H1 (cell line): ENCODE data around the gene GYPC. TPM values are rescaled to one million over a fixed set of nuclear protein-coding genes. Genes with fewer than 3 reads are reported as not detected.

Experiments used
- CTCF ChIA-PET: fragments of 300-600 bp; sonication (Branson Sonifier 250); formaldehyde crosslinking; loops from one replicate; lab custom pipeline; 2021; ENCODE audit not compliant: partially characterized antibody; lab: Charles Lee
- POLR2A ChIA-PET: fragments of 300-600 bp; sonication (Branson Sonifier 250); formaldehyde crosslinking; loops from one replicate; lab custom pipeline; 2021; ENCODE audit warnings: inconsistent platforms; ENCODE audit not compliant: partially characterized antibody; lab: Charles Lee
- DNase-seq, 2 experiments: peaks; one replicate each; pipeline versions ENCODE4 v3.0.0 to v3.0.0-alpha.2; 2010 to 2022; ENCODE audit warnings: low spot score in 2 of 2, low read depth in 1 of 2, mixed read lengths in 1 of 2
- FAIRE-seq: peaks from 2 replicates; lab custom pipeline; 2011; peaks lifted over from hg19 to GRCh38; lab: Jason Lieb, UNC
- H2AFZ ChIP-seq: 2 replicates; pipeline ENCODE4 v1.8.1; 2012; ENCODE audit warnings: low read length, inconsistent platforms
- H2AK5ac ChIP-seq: 2 replicates; pipeline ENCODE4 v1.6.1; 2013; ENCODE audit warnings: low read depth, low read length
- H2BK120ac ChIP-seq: replicated peaks from 2 replicates; pipeline ENCODE3; 2013; ENCODE audit warnings: low read depth, low read length, inconsistent platforms
- H2BK12ac ChIP-seq: 2 replicates; pipeline ENCODE4 v1.6.1; 2013; ENCODE audit warnings: low read depth, low read length
- H2BK15ac ChIP-seq: 2 replicates; pipeline ENCODE4 v1.6.1; 2013; ENCODE audit warnings: low read length
- H2BK20ac ChIP-seq: 2 replicates; pipeline ENCODE4 v1.6.1; 2013; ENCODE audit warnings: low read length
- H2BK5ac ChIP-seq: 2 replicates; pipeline ENCODE4 v1.6.1; 2013; ENCODE audit warnings: low read depth, low read length
- H3K14ac ChIP-seq: 2 replicates; pipeline ENCODE4 v1.6.1; 2013; ENCODE audit warnings: inconsistent platforms; ENCODE audit not compliant: insufficient read length
- H3K18ac ChIP-seq: 2 replicates; pipeline ENCODE4 v1.6.1; 2013; ENCODE audit warnings: low read length; ENCODE audit errors: extremely low read depth
- H3K23ac ChIP-seq: 2 replicates; pipeline ENCODE4 v1.6.1; 2013; ENCODE audit warnings: inconsistent platforms; ENCODE audit not compliant: insufficient read length
- H3K23me2 ChIP-seq: 2 replicates; pipeline ENCODE4 v1.6.1; 2013; ENCODE audit warnings: low read depth, low read length
- H3K27ac ChIP-seq: 2 replicates; pipeline ENCODE4 v1.6.1; 2011; ENCODE audit warnings: low read depth, low read length, inconsistent platforms
- H3K27me3 ChIP-seq, 4 experiments: replicated peaks in 1 of 4; 1 replicate in 1 of 4; 2 replicates in 3 of 4; pipeline versions ENCODE4 v1.6.1 to v1.8.1; 2011 to 2013; ENCODE audit warnings: low read length in 3 of 4, mild to moderate bottlenecking in 3 of 4, inconsistent platforms in 2 of 4, mixed read lengths in 2 of 4, moderate library complexity in 1 of 4; ENCODE audit not compliant: control insufficient read depth in 3 of 4, insufficient read depth in 3 of 4; ENCODE audit errors: extremely low read depth in 1 of 4
- H3K36me3 ChIP-seq, 4 experiments: 2 replicates each; pipeline versions ENCODE4 v1.6.1 to v1.8.1; 2011 to 2013; ENCODE audit warnings: mild to moderate bottlenecking in 4 of 4, low read length in 3 of 4, moderate library complexity in 2 of 4, control low read depth in 1 of 4, inconsistent platforms in 1 of 4; ENCODE audit not compliant: insufficient read depth in 4 of 4, control insufficient read depth in 2 of 4
- H3K4ac ChIP-seq: replicated peaks from 2 replicates; pipeline ENCODE3; 2013; ENCODE audit warnings: low read length, low read depth, mixed read lengths, inconsistent platforms; ENCODE audit not compliant: insufficient read length
- H3K4me1 ChIP-seq, 4 experiments: replicated peaks in 1 of 4; 1 replicate in 1 of 4; 2 replicates in 3 of 4; pipeline versions ENCODE4 v1.6.1 to v1.8.1; 2011 to 2013; ENCODE audit warnings: low read length in 3 of 4, inconsistent platforms in 2 of 4, mixed read lengths in 1 of 4; ENCODE audit not compliant: insufficient read depth in 4 of 4, control insufficient read depth in 3 of 4
- H3K4me2 ChIP-seq, 2 experiments: 2 replicates each; pipeline versions ENCODE4 v1.6.1 to v1.8.1; 2011 to 2013; ENCODE audit warnings: low read depth in 2 of 2, low read length in 2 of 2, control low read depth in 1 of 2, inconsistent platforms in 1 of 2, mild to moderate bottlenecking in 1 of 2; ENCODE audit not compliant: insufficient read depth in 1 of 2
- H3K4me3 ChIP-seq, 4 experiments: fragments of 200-600, 300-600 bp in 1 of 4; sonication (generic), shearing (Covaris generic), sonication (Bioruptor Twin) in 1 of 4; 2 replicates each; pipeline versions ENCODE4 v1.5.1 to v1.8.1; 2011 to 2016; ENCODE audit warnings: low read length in 4 of 4, low read depth in 3 of 4, control low read depth in 2 of 4, inconsistent platforms in 2 of 4, mild to moderate bottlenecking in 2 of 4, mixed read lengths in 1 of 4, moderate library complexity in 1 of 4; ENCODE audit not compliant: insufficient read depth in 2 of 4; ENCODE audit errors: extremely low read depth in 1 of 4
- H3K56ac ChIP-seq: replicated peaks from 2 replicates; pipeline ENCODE3; 2013; ENCODE audit warnings: low read depth, mild to moderate bottlenecking, mixed read lengths, low read length, inconsistent platforms; ENCODE audit not compliant: insufficient read length
- H3K79me1 ChIP-seq: 2 replicates; pipeline ENCODE4 v1.6.1; 2013; ENCODE audit warnings: low read depth, low read length, control low read depth
- H3K79me2 ChIP-seq, 2 experiments: 2 replicates each; pipeline versions ENCODE4 v1.6.1 to v1.8.1; 2012 to 2013; ENCODE audit warnings: low read length in 2 of 2, mild to moderate bottlenecking in 2 of 2, inconsistent platforms in 1 of 2; ENCODE audit not compliant: insufficient read depth in 2 of 2, control insufficient read depth in 1 of 2
- H3K9ac ChIP-seq, 4 experiments: replicated peaks in 1 of 4; 1 replicate in 1 of 4; 2 replicates in 3 of 4; pipeline versions ENCODE4 v1.6.1 to v1.8.1; 2011 to 2013; ENCODE audit warnings: low read depth in 3 of 4, low read length in 3 of 4, control low read depth in 2 of 4, mild to moderate bottlenecking in 2 of 4, moderate library complexity in 2 of 4, inconsistent platforms in 1 of 4; ENCODE audit errors: extremely low read depth in 1 of 4
- H3K9me3 ChIP-seq, 2 experiments: 2 replicates each; pipeline versions ENCODE4 v1.6.1 to v1.8.1; 2012 to 2013; ENCODE audit warnings: mild to moderate bottlenecking in 2 of 2, moderate library complexity in 2 of 2, control low read depth in 1 of 2, inconsistent platforms in 1 of 2, low read depth in 1 of 2, low read length in 1 of 2, mixed read lengths in 1 of 2; ENCODE audit not compliant: insufficient read depth in 2 of 2
- H4K20me1 ChIP-seq, 2 experiments: replicated peaks in 1 of 2; 2 replicates each; pipeline versions ENCODE3 to v1.8.1; 2011 to 2013; ENCODE audit warnings: inconsistent platforms in 2 of 2, low read length in 2 of 2, mild to moderate bottlenecking in 1 of 2; ENCODE audit not compliant: insufficient read depth in 2 of 2, control insufficient read depth in 1 of 2
- H4K5ac ChIP-seq: 2 replicates; pipeline ENCODE4 v1.6.1; 2013; ENCODE audit warnings: low read length, low read depth, mixed read lengths, inconsistent platforms; ENCODE audit not compliant: insufficient read length
- H4K8ac ChIP-seq: 2 replicates; pipeline ENCODE4 v1.8.0; 2013; ENCODE audit warnings: mild to moderate bottlenecking, moderate library complexity, low read length, inconsistent platforms; ENCODE audit not compliant: insufficient read depth; ENCODE audit errors: extremely low read depth
- H4K91ac ChIP-seq: replicated peaks from 2 replicates; pipeline ENCODE3; 2013; ENCODE audit warnings: low read length, mixed read lengths, inconsistent platforms; ENCODE audit not compliant: insufficient read length
- BCL11A ChIP-seq, 2 experiments: IDR thresholded peaks; one replicate each; pipeline ENCODE4 v1.6.1; 2011; ENCODE audit warnings: low read depth in 2 of 2, low read length in 2 of 2, mild to moderate bottlenecking in 2 of 2
- WGBS, 2 experiments: shearing (Covaris generic) in 1 of 2; methylation state at CpG; one replicate each; pipeline versions ENCODE4 v1.1.6 to v1.1.7; 2013 to 2015; ENCODE audit warnings: low lambda C conversion rate in 2 of 2, mixed read lengths in 2 of 2, inconsistent platforms in 1 of 2, low coverage in 1 of 2, missing lambda C conversion rate in 1 of 2; ENCODE audit not compliant: insufficient replicate concordance in 2 of 2, insufficient coverage in 1 of 2, insufficient read length in 1 of 2; ENCODE audit errors: extremely low coverage in 1 of 2, missing lambda C conversion rate in 1 of 2; 5-methylcytosine and 5-hydroxymethylcytosine counted together
- polyA plus RNA-seq, 7 experiments: library from polyadenylated mRNA; depleted of rRNA in 3 of 7; stranded (reverse) in 5 of 7; unstranded in 2 of 7; fragments of >200 nt in 5 of 7; fragments of 200-250 nt in 2 of 7; gene quantifications; 1 replicate in 5 of 7; 2 replicates in 1 of 7; 4 replicates in 1 of 7; pipeline versions ENCODE4 v1.2.1 to v1.2.3, GENCODE V29; 2011 to 2013; ENCODE audit warnings: missing spikeins in 2 of 7, mixed read lengths in 2 of 7
- total RNA-seq: library from RNA; stranded (reverse); fragmentation: NEBNext Ultra II Directional; extraction: Animal tissue kit (Norgen Biotek cat#: 25700); gene quantifications from 2 replicates; pipeline ENCODE4 v1.2.1, GENCODE V29; 2021
- TF ChIP-seq, protein P1 (sequence below): IDR thresholded peaks from 2 replicates; pipeline ENCODE4 v1.6.1; 2011; ENCODE audit warnings: low read depth, mild to moderate bottlenecking, low read length; ENCODE audit not compliant: insufficient read depth

The GYPC gene
- total and polyA plus RNA-seq, 2 of the 8 experiments (the other 6 are each of a cell fraction or from before 2014, with no cell fraction given): 26.8 to 53.6 TPM

DNA sequence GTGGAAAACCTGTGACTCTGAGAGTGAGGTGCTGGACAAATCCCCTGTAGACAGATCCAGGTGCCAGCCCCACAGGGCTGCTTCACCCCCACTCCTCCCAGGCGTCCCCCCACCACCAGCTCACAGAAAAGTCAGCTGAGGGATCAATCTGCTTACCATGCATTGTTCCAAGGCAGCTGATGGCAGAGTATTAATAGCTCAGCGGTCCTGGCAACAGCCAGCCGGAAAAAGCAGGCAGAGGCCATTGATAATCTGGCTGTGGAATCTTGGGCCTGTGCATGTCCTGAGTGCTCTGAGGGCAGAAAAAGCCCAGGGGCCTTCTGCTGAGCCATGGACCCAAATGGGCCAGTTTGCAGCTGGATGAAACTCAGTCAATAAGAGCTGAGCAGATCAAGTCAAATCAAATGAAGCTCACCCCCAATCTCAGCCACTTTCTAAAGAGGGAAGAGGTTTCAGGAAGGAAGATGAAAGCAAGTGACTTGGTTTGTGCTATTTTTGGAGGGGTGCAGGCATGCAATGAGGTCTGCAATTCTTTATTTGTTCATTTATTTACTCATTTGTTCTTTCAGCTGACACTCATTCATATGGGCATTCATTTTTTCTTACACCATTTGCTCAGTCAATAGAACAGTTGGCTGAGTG lies 63.4 kb downstream of the GYPC start:
- Histone ChIP-seq H3K14ac (no peak overlapping the region), H3K27ac (no peak overlapping the region), H3K9ac (no peak overlapping the region), H2BK120ac (no peak overlapping the region), H3K4me2 (no peak overlapping the region), H3K9me3 (no peaks in the 10 kb centered on the region), H3K23me2 (no peaks in the 10 kb centered on the region; the same call in 1 of the 2 replicates), H2BK12ac (no peak overlapping the region), H4K91ac (no peak overlapping the region), H3K4me3 (no peak overlapping the region), H4K5ac (no peak overlapping the region), H3K18ac (no peak overlapping the region), H3K79me2 (no peaks in the 10 kb centered on the region), H2AK5ac (no peak overlapping the region), H2BK15ac (no peak overlapping the region), H4K8ac (no peak overlapping the region), H2BK5ac (no peak overlapping the region), H2AFZ (no peak overlapping the region), H3K23ac (no peak overlapping the region), H3K56ac (no peak overlapping the region), H3K36me3 (no peaks in the 10 kb centered on the region), H4K20me1 (no peaks in the 10 kb centered on the region), H2BK20ac (no peak overlapping the region), H3K4ac (no peak overlapping the region), H3K27me3 (no peaks in the 10 kb centered on the region), H3K4me1 (no peaks in the 10 kb centered on the region), H3K79me1 (no peaks in the 10 kb centered on the region)
- DNase-seq (no peak), FAIRE-seq (no peak)
- ChIA-PET POLR2A (no interaction called here), CTCF (interaction anchor here (0.5 to 1.2 kb wide), 3 partner anchors 57 to 191 kb away, joined by 3 to 5 read pairs (median 4); no protein-coding TSS in a partner anchor)
- 92% methylated on average over 3 of the region's 3 CpGs; no CpG with 5 or more reads in 1 of the 2 experiments for WGBS, 2 experiments
- TF ChIP-seq BCL11A (IDR thresholded peaks at IDR 0.05; ENCODE audit: low read depth in 2 of 2, low read length in 2 of 2): no peak
- TF ChIP-seq, protein P1, sequence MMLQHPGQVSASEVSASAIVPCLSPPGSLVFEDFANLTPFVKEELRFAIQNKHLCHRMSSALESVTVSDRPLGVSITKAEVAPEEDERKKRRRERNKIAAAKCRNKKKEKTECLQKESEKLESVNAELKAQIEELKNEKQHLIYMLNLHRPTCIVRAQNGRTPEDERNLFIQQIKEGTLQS: no peak
